SK-N-MC (cell line): Measurements from ENCODE around the gene MAP1B.

Experiments used
- DNase-seq: peaks from one replicate; pipeline ENCODE4 v3.0.0-alpha.2; 2011; ENCODE audit warnings: low read depth, low spot score
- H3K27ac ChIP-seq: fragments of 200-600 bp; sonication (generic); 2 replicates; pipeline ENCODE4 v1.5.1; 2016; ENCODE audit warnings: mixed run types
- H3K36me3 ChIP-seq: fragments of 200-600 bp; sonication (generic); 2 replicates; pipeline ENCODE4 v1.6.1; 2017; ENCODE audit warnings: antibody characterized with exemption, low read length, mixed read lengths; ENCODE audit not compliant: insufficient read depth
- H3K4me3 ChIP-seq: fragments of 200-600 bp; sonication (generic); 2 replicates; pipeline ENCODE4 v1.5.1; 2016
- H3K9ac ChIP-seq: fragments of 200-600 bp; sonication (generic); 2 replicates; pipeline ENCODE4 v1.8.0; 2017; ENCODE audit warnings: mixed run types, mixed read lengths; ENCODE audit not compliant: insufficient read length
- H3K9me3 ChIP-seq: fragments of 200-600 bp; sonication (generic); 2 replicates; pipeline ENCODE4 v1.6.1; 2017; ENCODE audit warnings: low read depth, mild to moderate bottlenecking, antibody characterized with exemption, low read length, moderate library complexity, mixed read lengths
- EZH2 ChIP-seq: fragments of 200-600 bp; sonication (generic); IDR thresholded peaks from one replicate; pipeline ENCODE4 v1.6.1; 2017; ENCODE audit warnings: antibody characterized with exemption
- FOXP2 ChIP-seq: optimal IDR thresholded peaks from 2 replicates; pipeline ENCODE3; 2011; ENCODE audit warnings: mild to moderate bottlenecking, moderate library complexity; ENCODE audit not compliant: insufficient read depth; ENCODE audit errors: extremely low read length, control extremely low read depth
- POLR2AphosphoS5 ChIP-seq: IDR thresholded peaks from 2 replicates; pipeline ENCODE4 v1.6.1; 2012; ENCODE audit warnings: mild to moderate bottlenecking, low read depth, low read length, borderline replicate concordance

MAP1B gene

GRCh38 chr5:72134226-72134899, 27.1 kb downstream of the MAP1B start:
- Histone ChIP-seq H3K4me3 (no peak overlapping the region), H3K36me3 (no peaks in the 10 kb centered on the region), H3K9me3 (no peaks in the 10 kb centered on the region), H3K27ac (no peak overlapping the region), H3K9ac (no peak overlapping the region)
- no peak for DNase-seq
- no peak for TF ChIP-seq EZH2
- TF ChIP-seq FOXP2 = no peak
- no peak for TF ChIP-seq POLR2AphosphoS5

- Histone ChIP-seq H3K36me3 (no peaks in the 10 kb centered on the region), H3K4me3 (no peak overlapping the region), H3K9me3 (no peaks in the 10 kb centered on the region), H3K27ac (no peak overlapping the region), H3K9ac (no peak overlapping the region)
- TF ChIP-seq FOXP2 (no peak), POLR2AphosphoS5 (no peak), EZH2 (no peak)
- DNase-seq = no peak
These were observed 30.6 kb downstream of the MAP1B start for GRCh38 chr5:72137826-72138409.

- Histone ChIP-seq H3K9ac (peak overlapping the region; percentile 1), H3K27ac (peak overlapping the region; percentile 7; the same call in 1 of the 2 replicates), H3K4me3 (no peak overlapping the region), H3K9me3 (no peaks in the 10 kb centered on the region), H3K36me3 (no peaks in the 10 kb centered on the region)
- TF ChIP-seq POLR2AphosphoS5 (no peak), EZH2 (no peak), FOXP2 (no peak)
- DNase-seq = no peak
These were observed 31.8 kb downstream of the MAP1B start for GRCh38 chr5:72138943-72139521.

- TF ChIP-seq EZH2 = no peak
- no peak for TF ChIP-seq FOXP2
- TF ChIP-seq POLR2AphosphoS5 = no peak
- Histone ChIP-seq H3K9me3 (no peaks in the 10 kb centered on the region), H3K9ac (no peak overlapping the region), H3K4me3 (no peak overlapping the region), H3K27ac (peak overlapping the region; percentile 95), H3K36me3 (no peaks in the 10 kb centered on the region)
- no peak for DNase-seq
These were observed 33.4 kb downstream of the MAP1B start for GRCh38 chr5:72140711-72141110.

GRCh38 chr5:72141440-72142355, 34.4 kb downstream of the MAP1B start:
- no peak for TF ChIP-seq FOXP2
- TF ChIP-seq EZH2 = no peak
- TF ChIP-seq POLR2AphosphoS5 = no peak
- H3K9ac ChIP-seq = peak overlapping the region; percentile 66
- H3K36me3 ChIP-seq = no peaks in the 10 kb centered on the region
- peak overlapping the region; percentile 95 for H3K27ac ChIP-seq
- peak overlapping the region; percentile 53 for H3K4me3 ChIP-seq
- no peaks in the 10 kb centered on the region for H3K9me3 ChIP-seq
- no peak for DNase-seq

GRCh38 chr5:72144762-72145161, 37.5 kb downstream of the MAP1B start:
- H3K9ac ChIP-seq = no peak overlapping the region

GRCh38 chr5:72145348-72145747, 38.1 kb downstream of the MAP1B start:
- DNase-seq = no peak
- peak overlapping the region; percentile 56 for H3K27ac ChIP-seq
- TF ChIP-seq FOXP2 (no peak), EZH2 (no peak), POLR2AphosphoS5 (no peak)

More at GRCh38 chr5:72144762-72145161, 37.5 kb downstream of the MAP1B start:
- TF ChIP-seq FOXP2 = no peak
- no peak for TF ChIP-seq EZH2
- no peak for TF ChIP-seq POLR2AphosphoS5
- H3K9me3 ChIP-seq = no peaks in the 10 kb centered on the region
- DNase-seq = no peak
- H3K4me3 ChIP-seq = no peak overlapping the region
- H3K36me3 ChIP-seq = no peaks in the 10 kb centered on the region
- H3K27ac ChIP-seq = peak overlapping the region; percentile 56

GRCh38 chr5:72146056-72146455, 38.8 kb downstream of the MAP1B start:
- Histone ChIP-seq H3K27ac (0 out of 2 replicates have a peak overlapping the region, but pooled peaks have one; percentile 4), H3K9me3 (no peaks in the 10 kb centered on the region), H3K9ac (no peak overlapping the region), H3K4me3 (no peak overlapping the region), H3K36me3 (no peaks in the 10 kb centered on the region)
- no peak for DNase-seq
- TF ChIP-seq EZH2 (no peak), POLR2AphosphoS5 (no peak), FOXP2 (no peak)

More at GRCh38 chr5:72145348-72145747, 38.1 kb downstream of the MAP1B start:
- Histone ChIP-seq H3K9me3 (no peaks in the 10 kb centered on the region), H3K9ac (no peak overlapping the region), H3K4me3 (no peak overlapping the region), H3K36me3 (no peaks in the 10 kb centered on the region)
